Testis (tissue), 2 donors: ENCODE measurements around the gene TTF2.

ENCODE experiments used
- CTCF ChIP-seq, 3 experiments: fragments of 450-650 bp in 2 of 3; fragments of 200-600 bp in 1 of 3; sonication (generic) in 1 of 3; IDR thresholded peaks; one replicate each; pipeline ENCODE4 v1.5.1; 2016 to 2019; ENCODE audit warnings: antibody characterized with exemption in 3 of 3, mild to moderate bottlenecking in 2 of 3, moderate library complexity in 1 of 3
- POLR2A ChIP-seq: fragments of 450-650 bp; IDR thresholded peaks from one replicate; pipeline ENCODE4 v1.6.1; 2017; ENCODE audit warnings: antibody characterized with exemption, mild to moderate bottlenecking, moderate library complexity

GRCh38 chr1:117092594-117092993 is 32.5 kb downstream of the TTF2 start:
- TF ChIP-seq CTCF (IDR thresholded peaks at IDR 0.05) (no peak), POLR2A (no peak)
